NCI-H1930 (cell line): Measurements from ENCODE around the gene DCLK1.

ENCODE experiments used
- DNase-seq, 2 experiments: peaks; one replicate each; lab custom pipeline; 2025; lab: John Stamatoyannopoulos, UW

Gene DCLK1

GRCh38 chr13:36038785-36039555 lies 92.2 kb downstream of the DCLK1 start:
- DNase-seq, result no peak

- no peak for DNase-seq
Measured at GRCh38 chr13:36033035-36033434, 98.1 kb downstream of the DCLK1 start.

GRCh38 chr13:36031490-36031889 lies 99.7 kb downstream of the DCLK1 start:
- DNase-seq, result no peak

- DNase-seq, result no peak
Measured at GRCh38 chr13:36030670-36031331, 100.4 kb downstream of the DCLK1 start.

GRCh38 chr13:36029166-36029565 lies 102.0 kb downstream of the DCLK1 start:
- DNase-seq, result peak; percentile 39 to 85

- DNase-seq, result no peak
Measured at GRCh38 chr13:36028359-36029025, 102.7 kb downstream of the DCLK1 start.

- DNase-seq, result no peak
Measured at GRCh38 chr13:36026531-36026930, 104.7 kb downstream of the DCLK1 start.

- no peak for DNase-seq
Measured at GRCh38 chr13:36014763-36015162, 116.4 kb downstream of the DCLK1 start.

- no peak for DNase-seq
Measured at GRCh38 chr13:36006894-36007675, 124.1 kb downstream of the DCLK1 start.

GRCh38 chr13:36006347-36006746 lies 124.8 kb downstream of the DCLK1 start:
- no peak for DNase-seq

GRCh38 chr13:36001561-36001960 lies 129.6 kb downstream of the DCLK1 start:
- DNase-seq, result no peak

GRCh38 chr13:36000028-36000427 lies 131.2 kb downstream of the DCLK1 start:
- no peak for DNase-seq

- DNase-seq, result no peak
Measured at GRCh38 chr13:35996360-35996759, 134.8 kb downstream of the DCLK1 start.

GRCh38 chr13:35995136-35995535 lies 136.0 kb downstream of the DCLK1 start:
- peak in 1 of 2 experiments; percentile 87 for DNase-seq

- peak; percentile 91 to 93 for DNase-seq
Measured at GRCh38 chr13:35994131-35994966, 136.8 kb downstream of the DCLK1 start.

GRCh38 chr13:35993686-35994085 lies 137.5 kb downstream of the DCLK1 start:
- DNase-seq, result no peak

- no peak for DNase-seq
Measured at GRCh38 chr13:35992964-35993363, 138.2 kb downstream of the DCLK1 start.

- peak; percentile 48 to 65 for DNase-seq
Measured at GRCh38 chr13:35990196-35990595, 141.0 kb downstream of the DCLK1 start.

- DNase-seq, result no peak
Measured at GRCh38 chr13:35988648-35989081, 142.5 kb downstream of the DCLK1 start.

GRCh38 chr13:35987572-35988513 lies 143.3 kb downstream of the DCLK1 start:
- no peak for DNase-seq
